Coronary artery (tissue), 2 donors: ENCODE results near the gene SLC19A1.

Source experiments
- DNase-seq: peaks from one replicate; pipeline ENCODE4 v3.0.0-alpha.2; 2017; ENCODE audit warnings: low spot score
- H3K27ac ChIP-seq, 2 donors: fragments of 200-600 bp; sonication (generic); one replicate each; pipeline ENCODE4 v1.5.1; 2016 to 2019
- H3K4me3 ChIP-seq: fragments of 200-600 bp; sonication (generic); 2 replicates; pipeline ENCODE4 v1.5.1; 2016; ENCODE audit warnings: mild to moderate bottlenecking, moderate library complexity
- CTCF ChIP-seq: fragments of 200-600 bp; sonication (generic); IDR thresholded peaks from one replicate; pipeline ENCODE4 v1.5.1; 2019; ENCODE audit warnings: antibody characterized with exemption

SLC19A1 gene

GRCh38 chr21:45482899-45483821, 59.1 kb downstream of the SLC19A1 start:
- no peak for DNase-seq
- Histone ChIP-seq H3K27ac (peak overlapping the region in 1 of 2 donors; percentile 48), H3K4me3 (no peak overlapping the region)
- no peak for TF ChIP-seq CTCF

- DNase-seq = no peak
- H3K4me3 ChIP-seq = no peak overlapping the region
- no peak for TF ChIP-seq CTCF
- H3K27ac ChIP-seq = peak overlapping the region in 1 of 2 donors; percentile 48
Observed at GRCh38 chr21:45481977-45482898, 60.0 kb downstream of the SLC19A1 start.

GRCh38 chr21:45481566-45481965, 60.7 kb downstream of the SLC19A1 start:
- H3K4me3 ChIP-seq = no peak overlapping the region
- DNase-seq = no peak
- H3K27ac ChIP-seq = no peak overlapping the region
- no peak for TF ChIP-seq CTCF

GRCh38 chr21:45480701-45481500, 61.3 kb downstream of the SLC19A1 start:
- no peak overlapping the region for H3K27ac ChIP-seq
- no peak for DNase-seq
- no peak for TF ChIP-seq CTCF
- no peak overlapping the region for H3K4me3 ChIP-seq

GRCh38 chr21:45479691-45480675, 62.3 kb downstream of the SLC19A1 start:
- TF ChIP-seq CTCF = no peak
- DNase-seq = no peak

More at GRCh38 chr21:45479691-45480675, 62.3 kb downstream of the SLC19A1 start:
- peak overlapping the region in 1 of 2 donors; percentile 7 for H3K27ac ChIP-seq
- H3K4me3 ChIP-seq = no peak overlapping the region
